ENCODE data around the gene PASK.

The PASK gene

DNA sequence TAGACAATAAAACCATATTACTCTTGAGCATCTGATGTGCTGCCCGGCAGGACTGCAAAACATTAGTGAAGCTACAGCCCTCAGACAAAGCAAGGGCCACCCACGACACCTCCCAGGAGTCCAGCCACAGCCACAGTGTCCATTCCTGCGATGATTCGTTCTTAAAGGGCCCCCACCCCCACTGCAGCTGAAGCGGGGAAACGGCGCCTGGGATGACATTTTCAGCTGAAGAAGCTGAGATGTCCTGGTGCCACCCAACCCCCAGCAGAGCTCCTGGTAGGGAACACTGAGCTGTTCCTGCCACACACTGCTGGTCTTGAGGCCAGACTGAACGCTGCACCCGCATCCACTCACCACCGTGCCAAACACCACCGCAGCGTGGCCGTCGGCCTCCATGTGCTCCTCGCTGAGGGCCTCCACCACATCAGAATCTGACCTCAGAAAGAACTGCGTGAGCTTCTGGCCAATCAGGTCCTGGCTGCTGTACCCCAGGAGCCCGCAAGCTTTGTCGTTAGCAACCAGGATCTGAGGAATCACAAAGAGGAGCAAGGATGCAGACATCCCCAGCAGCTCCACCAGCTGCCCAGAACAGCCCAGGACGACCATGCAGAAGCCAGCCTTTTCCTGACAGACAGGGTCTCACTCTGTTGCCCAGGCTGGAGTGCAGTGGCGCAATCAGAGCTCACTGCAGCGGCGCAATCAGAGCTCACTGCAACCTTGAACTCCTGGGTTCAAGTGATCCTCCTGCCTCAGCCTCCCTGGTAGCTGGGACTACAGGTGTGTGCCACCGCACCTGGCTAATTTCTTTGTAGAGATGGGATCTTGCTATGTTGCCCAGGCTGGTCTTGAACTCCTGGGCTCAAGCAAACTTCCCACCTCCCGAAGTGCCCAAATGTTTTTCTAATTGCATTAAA, 9.5 kb downstream of the PASK start:
- H3K9me3 ChIP-seq (replicated peaks in 1 of 2; ENCODE audit: control insufficient read depth in 2 of 2, insufficient read depth in 1 of 2, low read depth in 1 of 2, low read length in 2 of 2), result no peaks in the 10 kb centered on the region
- H4K8ac ChIP-seq (ENCODE audit: low read depth, low read length), result no peak overlapping the region
- H3K4me1 ChIP-seq (ENCODE audit: control insufficient read depth in 2 of 2, insufficient read depth in 1 of 2, low read depth in 1 of 2, low read length in 2 of 2), result no peaks in the 10 kb centered on the region
- no peak overlapping the region for H2AFZ ChIP-seq (ENCODE audit: low read length)
- no peak overlapping the region for H3K23ac ChIP-seq (ENCODE audit: low read depth, low read length, poor library complexity)
- no peak overlapping the region for H3K4me2 ChIP-seq (ENCODE audit: insufficient read depth, low read length, poor library complexity, severe bottlenecking)
- no peak overlapping the region for H2AK5ac ChIP-seq (ENCODE audit: low read depth, low read length)
- H2BK5ac ChIP-seq (ENCODE audit: low read length), result no peak overlapping the region
- no peak overlapping the region for H3K27ac ChIP-seq (replicated peaks; ENCODE audit: low read length)
- no peak for DNase-seq (ENCODE audit: low spot score)
- H3K4me3 ChIP-seq (ENCODE audit: low read length in 2 of 2), result no peak overlapping the region
- peaks cover 8% of the 10 kb centered on the region for H3K79me1 ChIP-seq (ENCODE audit: low read depth, low read length)
- no peak overlapping the region for H3K4ac ChIP-seq (ENCODE audit: low read length)
- H3K14ac ChIP-seq (ENCODE audit: low read length), result no peak overlapping the region
- H3K9ac ChIP-seq (ENCODE audit: low read depth, low read length, poor library complexity), result no peak overlapping the region
- no CpG with 5 or more reads among the region's 24 CpGs for WGBS, 2 donors (ENCODE audit: extremely low coverage in 2 of 2, insufficient read length in 2 of 2, insufficient replicate concordance in 1 of 2)
- no peak overlapping the region for H3K18ac ChIP-seq (ENCODE audit: low read length)
- no peaks in the 10 kb centered on the region for H3K27me3 ChIP-seq (ENCODE audit: control insufficient read depth in 3 of 3, insufficient read depth in 3 of 3, low read depth in 1 of 3, low read length in 3 of 3)
- H2BK15ac ChIP-seq (ENCODE audit: low read length), result no peak overlapping the region
- H2BK120ac ChIP-seq (ENCODE audit: low read depth, low read length), result no peak overlapping the region
- H3K36me3 ChIP-seq (replicated peaks in 1 of 2; ENCODE audit: control insufficient read depth in 2 of 2, insufficient read depth in 2 of 2, low read length in 2 of 2), result peaks cover 17 to 86% of the 10 kb centered on the region in 2 donors
- H4K91ac ChIP-seq (ENCODE audit: low read depth, low read length, poor library complexity), result no peak overlapping the region
- no peak overlapping the region for H2BK12ac ChIP-seq (ENCODE audit: low read length)

DNA sequence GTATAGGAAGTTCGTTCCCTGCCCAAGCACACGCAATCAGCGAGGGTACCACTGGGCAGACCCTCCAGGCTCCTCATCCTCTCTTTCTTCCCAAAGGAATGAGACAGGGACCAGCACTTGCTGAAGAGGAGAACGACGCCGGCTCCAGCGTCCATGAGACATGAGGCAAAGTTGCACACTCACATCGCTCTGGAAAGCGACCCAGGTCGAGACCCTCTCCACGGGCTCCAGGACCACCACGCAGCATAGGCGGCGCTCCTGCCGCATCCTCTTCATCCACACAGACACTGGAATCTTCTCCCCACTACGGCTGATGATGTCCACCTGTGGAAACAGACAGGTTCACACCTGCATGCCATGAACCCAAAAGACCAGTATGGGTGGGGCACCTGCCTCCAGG, 10.8 kb downstream of the PASK start:
- H3K4me2 ChIP-seq (ENCODE audit: insufficient read depth, low read length, poor library complexity, severe bottlenecking), result no peak overlapping the region
- H3K18ac ChIP-seq (ENCODE audit: low read length), result no peak overlapping the region
- no peak overlapping the region for H2AFZ ChIP-seq (ENCODE audit: low read length)
- H3K23ac ChIP-seq (ENCODE audit: low read depth, low read length, poor library complexity), result no peak overlapping the region
- no peak overlapping the region for H2BK15ac ChIP-seq (ENCODE audit: low read length)
- no peak overlapping the region for H4K91ac ChIP-seq (ENCODE audit: low read depth, low read length, poor library complexity)
- no peak for DNase-seq (ENCODE audit: low spot score)
- no peak overlapping the region for H3K9ac ChIP-seq (ENCODE audit: low read depth, low read length, poor library complexity)
- H3K36me3 ChIP-seq (replicated peaks in 1 of 2; ENCODE audit: control insufficient read depth in 2 of 2, insufficient read depth in 2 of 2, low read length in 2 of 2), result peaks cover 17 to 93% of the 10 kb centered on the region in 2 donors
- H2BK12ac ChIP-seq (ENCODE audit: low read length), result no peak overlapping the region
- H4K8ac ChIP-seq (ENCODE audit: low read depth, low read length), result no peak overlapping the region
- H3K4me1 ChIP-seq (ENCODE audit: control insufficient read depth in 2 of 2, insufficient read depth in 1 of 2, low read depth in 1 of 2, low read length in 2 of 2), result no peaks in the 10 kb centered on the region
- no peak overlapping the region for H2AK5ac ChIP-seq (ENCODE audit: low read depth, low read length)
- no peaks in the 10 kb centered on the region for H3K9me3 ChIP-seq (replicated peaks in 1 of 2; ENCODE audit: control insufficient read depth in 2 of 2, insufficient read depth in 1 of 2, low read depth in 1 of 2, low read length in 2 of 2)
- no CpG with 5 or more reads among the region's 16 CpGs for WGBS, 2 donors (ENCODE audit: extremely low coverage in 2 of 2, insufficient read length in 2 of 2, insufficient replicate concordance in 1 of 2)
- no peak overlapping the region for H3K4me3 ChIP-seq (ENCODE audit: low read length in 2 of 2)
- peaks cover 8% of the 10 kb centered on the region for H3K79me1 ChIP-seq (ENCODE audit: low read depth, low read length)
- no peaks in the 10 kb centered on the region for H3K27me3 ChIP-seq (ENCODE audit: control insufficient read depth in 3 of 3, insufficient read depth in 3 of 3, low read depth in 1 of 3, low read length in 3 of 3)
- H2BK120ac ChIP-seq (ENCODE audit: low read depth, low read length), result no peak overlapping the region
- no peak overlapping the region for H3K4ac ChIP-seq (ENCODE audit: low read length)
- H2BK5ac ChIP-seq (ENCODE audit: low read length), result no peak overlapping the region
- H3K27ac ChIP-seq (replicated peaks; ENCODE audit: low read length), result no peak overlapping the region
- no peak overlapping the region for H3K14ac ChIP-seq (ENCODE audit: low read length)

DNA sequence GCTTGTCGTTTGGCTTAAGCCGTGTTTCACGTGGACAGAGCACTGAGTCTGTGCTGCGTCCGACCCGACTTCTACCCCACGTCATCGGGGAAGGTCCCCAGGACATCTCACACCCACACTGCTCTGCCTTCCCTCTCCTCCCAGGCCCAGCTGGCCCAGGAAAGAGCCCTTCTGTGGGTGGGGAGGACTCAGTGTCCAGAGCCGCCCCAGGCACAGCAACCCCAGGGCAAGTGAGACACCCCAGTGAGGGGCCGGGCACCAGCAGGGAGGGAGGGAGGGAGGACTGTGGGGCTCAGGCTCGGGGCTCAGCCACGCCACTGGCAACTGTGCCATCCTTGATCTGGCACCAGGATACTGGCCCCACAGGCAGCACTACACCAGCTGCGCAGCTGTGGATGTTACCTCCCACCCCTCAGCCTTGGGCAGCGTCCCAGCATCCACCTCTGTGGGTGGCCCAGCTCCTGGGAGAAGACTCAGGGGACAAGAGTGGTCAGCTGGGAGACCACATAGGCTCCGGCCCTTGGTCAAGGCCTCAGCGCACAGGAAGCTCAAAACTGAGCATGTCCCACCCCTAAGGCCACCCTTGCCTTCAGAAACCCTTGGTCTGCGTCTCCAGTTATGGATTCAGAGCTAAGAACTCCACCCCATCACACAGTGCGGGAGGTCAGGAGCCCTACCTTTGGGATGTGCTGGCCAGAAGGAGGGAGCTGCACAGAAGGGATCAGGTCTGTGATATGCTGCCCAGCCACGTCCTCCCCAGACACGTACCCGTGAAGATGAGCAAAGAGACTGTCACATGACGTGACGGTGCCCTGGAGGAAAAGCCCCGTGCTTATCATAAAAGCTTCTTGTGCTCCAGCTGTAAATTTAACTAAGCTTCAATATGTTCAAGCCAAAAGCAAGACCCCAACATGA, 11.7 kb downstream of the PASK start:
- H3K79me1 ChIP-seq (ENCODE audit: low read depth, low read length), result peaks cover 8% of the 10 kb centered on the region
- H4K8ac ChIP-seq (ENCODE audit: low read depth, low read length), result no peak overlapping the region
- H3K4me1 ChIP-seq (ENCODE audit: control insufficient read depth in 2 of 2, insufficient read depth in 1 of 2, low read depth in 1 of 2, low read length in 2 of 2), result no peaks in the 10 kb centered on the region
- H3K9me3 ChIP-seq (replicated peaks in 1 of 2; ENCODE audit: control insufficient read depth in 2 of 2, insufficient read depth in 1 of 2, low read depth in 1 of 2, low read length in 2 of 2), result no peaks in the 10 kb centered on the region
- no peak overlapping the region for H2AFZ ChIP-seq (ENCODE audit: low read length)
- H3K27me3 ChIP-seq (ENCODE audit: control insufficient read depth in 3 of 3, insufficient read depth in 3 of 3, low read depth in 1 of 3, low read length in 3 of 3), result no peaks in the 10 kb centered on the region
- no peak overlapping the region for H2BK120ac ChIP-seq (ENCODE audit: low read depth, low read length)
- no peak overlapping the region for H3K4me2 ChIP-seq (ENCODE audit: insufficient read depth, low read length, poor library complexity, severe bottlenecking)
- no peak overlapping the region for H2BK5ac ChIP-seq (ENCODE audit: low read length)
- no peak overlapping the region for H3K27ac ChIP-seq (replicated peaks; ENCODE audit: low read length)
- H4K91ac ChIP-seq (ENCODE audit: low read depth, low read length, poor library complexity), result no peak overlapping the region
- no peak overlapping the region for H3K18ac ChIP-seq (ENCODE audit: low read length)
- H2BK15ac ChIP-seq (ENCODE audit: low read length), result no peak overlapping the region
- no peak overlapping the region for H3K9ac ChIP-seq (ENCODE audit: low read depth, low read length, poor library complexity)
- H3K4me3 ChIP-seq (ENCODE audit: low read length in 2 of 2), result no peak overlapping the region
- H3K36me3 ChIP-seq (replicated peaks in 1 of 2; ENCODE audit: control insufficient read depth in 2 of 2, insufficient read depth in 2 of 2, low read length in 2 of 2), result peaks cover 15 to 97% of the 10 kb centered on the region in 2 donors
- no peak overlapping the region for H2AK5ac ChIP-seq (ENCODE audit: low read depth, low read length)
- no peak overlapping the region for H3K4ac ChIP-seq (ENCODE audit: low read length)
- no peak for DNase-seq (ENCODE audit: low spot score)
- no peak overlapping the region for H2BK12ac ChIP-seq (ENCODE audit: low read length)
- no CpG with 5 or more reads among the region's 24 CpGs for WGBS, 2 donors (ENCODE audit: extremely low coverage in 2 of 2, insufficient read length in 2 of 2, insufficient replicate concordance in 1 of 2)
- H3K23ac ChIP-seq (ENCODE audit: low read depth, low read length, poor library complexity), result no peak overlapping the region
- H3K14ac ChIP-seq (ENCODE audit: low read length), result no peak overlapping the region
